ENCODE measurements around the gene YRDC.

YRDC gene

GRCh38 chr1:37807555-37808368 lies at the start of gene YRDC, which contains the start of gene C1orf122:
TSS of gene YRDC (minus strand) at chr1:37808208. CDS start at chr1:37808180, 28 bp downstream.
TSS of gene C1orf122 (plus strand) at chr1:37807790. CDS start at chr1:37808405, 615 bp downstream.
- peak; percentile 55 for DNase-seq

GRCh38 chr1:37854406-37854805 lies 46.4 kb upstream of the YRDC start:
- no peak for DNase-seq

- DNase-seq: no peak
Measured at GRCh38 chr1:37853157-37853556, 45.1 kb upstream of the YRDC start.

DNA sequence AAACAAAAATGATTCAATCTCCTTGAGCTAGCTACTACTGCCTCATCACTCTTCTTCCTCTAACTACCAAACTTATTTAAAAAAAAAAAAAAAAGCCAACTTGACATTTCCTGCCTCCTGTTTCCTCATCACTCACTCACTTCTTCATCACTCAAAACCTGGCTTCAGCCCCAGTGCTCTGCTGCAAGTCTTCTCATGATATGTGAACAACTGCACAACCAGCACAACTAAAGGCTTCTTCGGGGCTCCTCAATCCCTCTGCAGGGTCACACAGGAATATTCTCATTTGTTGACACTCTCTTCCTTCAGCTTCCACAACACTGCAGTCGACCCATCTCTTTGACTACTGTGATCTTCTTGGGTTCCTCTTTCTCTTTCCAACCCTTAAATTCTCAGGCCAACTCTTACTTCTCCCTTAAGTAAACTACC lies 43.8 kb upstream of the YRDC start:
- DNase-seq: no peak

DNA sequence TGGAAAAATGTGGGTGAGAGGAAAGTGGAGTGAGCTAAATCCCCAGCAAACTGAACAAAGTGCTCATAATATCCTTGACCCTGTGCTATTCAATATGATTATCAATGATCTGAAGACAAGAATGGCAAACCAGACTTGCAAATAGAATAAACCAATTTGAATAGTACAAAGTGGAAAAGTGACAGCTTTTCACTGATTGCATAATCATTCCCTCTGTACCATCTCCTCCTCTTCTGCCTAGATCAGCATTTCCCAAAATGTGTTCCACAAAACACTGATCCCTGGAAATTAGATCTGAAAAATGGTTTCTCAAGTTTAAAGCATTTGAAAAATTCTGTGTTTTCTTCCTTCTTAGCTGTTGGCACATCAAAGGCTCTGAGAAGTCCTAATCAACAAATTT lies 43.3 kb upstream of the YRDC start:
- DNase-seq: no peak

DNA sequence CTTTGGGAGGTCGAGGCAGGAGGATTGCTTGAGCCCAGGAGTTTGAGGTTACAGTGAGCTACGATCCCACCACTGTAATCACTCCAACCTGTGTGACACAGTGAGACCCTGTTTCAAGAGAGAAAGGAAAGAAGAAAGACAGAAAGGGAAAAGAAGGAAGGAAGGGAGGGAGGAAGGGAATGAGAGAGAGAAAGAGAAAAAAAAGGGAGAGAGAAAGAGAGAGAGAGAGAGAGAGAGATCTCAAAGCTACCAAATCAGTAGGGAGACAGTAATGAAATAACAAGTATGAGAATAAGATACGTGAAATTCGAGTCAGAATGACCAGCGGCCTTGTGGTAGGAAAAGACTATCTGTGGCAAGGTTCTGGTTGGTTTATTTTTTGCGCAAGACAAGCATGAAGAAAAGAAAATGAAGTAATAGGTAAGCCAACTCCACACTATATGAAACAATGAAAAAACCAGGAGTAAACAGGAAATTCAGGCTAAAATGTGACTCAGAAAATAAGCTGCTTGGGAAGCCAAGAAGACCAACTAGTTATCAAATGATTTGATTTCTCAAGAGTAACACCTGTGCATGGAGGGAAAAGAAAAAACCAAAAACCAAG lies 42.4 kb upstream of the YRDC start:
- DNase-seq: no peak

DNA sequence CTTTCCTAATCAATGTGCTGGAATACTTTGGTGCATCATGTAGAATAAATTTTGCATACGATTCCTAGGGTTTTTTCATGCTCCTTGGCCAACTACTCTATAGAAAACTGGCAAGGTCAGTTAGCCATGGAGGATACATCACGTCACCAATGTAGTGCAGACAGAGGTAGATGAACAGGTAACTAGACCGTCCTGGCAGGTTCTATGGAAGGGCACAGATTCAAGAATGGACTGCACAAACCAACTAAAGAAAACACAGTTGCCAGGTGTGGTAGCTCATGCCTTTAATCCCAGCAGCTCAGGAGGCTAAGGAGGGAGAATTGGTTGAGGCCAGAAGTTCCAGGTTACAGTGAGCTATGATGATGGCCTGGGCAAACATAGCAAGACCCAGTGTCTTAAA lies 41.5 kb upstream of the YRDC start:
- DNase-seq: no peak

DNA sequence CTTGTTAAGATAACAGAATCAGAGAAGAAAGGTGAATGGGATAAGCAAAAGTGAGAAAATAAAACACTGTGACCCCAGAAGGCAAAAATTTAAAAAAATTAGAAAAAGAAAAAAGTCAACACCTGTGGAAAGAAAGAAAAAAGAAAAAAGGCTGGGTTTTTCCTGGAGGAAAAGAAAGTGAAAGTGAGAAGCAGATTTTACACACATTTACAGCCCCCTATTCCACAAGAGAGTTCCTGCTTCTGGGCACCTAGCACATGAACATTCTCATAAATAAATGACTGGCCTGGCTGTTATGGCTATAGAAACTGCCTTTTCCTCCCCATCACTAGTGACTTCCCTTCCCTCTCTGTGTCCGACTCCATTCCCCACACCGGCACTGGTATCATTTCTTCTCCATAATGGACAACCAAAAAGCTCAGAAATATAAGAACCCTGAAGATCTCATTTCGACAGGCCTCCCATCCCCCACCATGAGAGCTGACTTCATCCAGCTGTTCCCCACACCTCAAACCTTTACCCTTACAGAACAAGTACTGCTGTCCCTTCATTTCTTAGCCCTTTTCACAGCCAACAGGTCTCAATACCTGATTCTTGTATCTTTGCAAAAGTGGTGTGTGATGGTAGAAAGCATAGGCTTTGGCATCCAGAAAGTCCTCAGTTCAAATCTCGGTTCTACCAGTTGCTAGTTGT lies 38.8 kb upstream of the YRDC start:
- DNase-seq: no peak

DNA sequence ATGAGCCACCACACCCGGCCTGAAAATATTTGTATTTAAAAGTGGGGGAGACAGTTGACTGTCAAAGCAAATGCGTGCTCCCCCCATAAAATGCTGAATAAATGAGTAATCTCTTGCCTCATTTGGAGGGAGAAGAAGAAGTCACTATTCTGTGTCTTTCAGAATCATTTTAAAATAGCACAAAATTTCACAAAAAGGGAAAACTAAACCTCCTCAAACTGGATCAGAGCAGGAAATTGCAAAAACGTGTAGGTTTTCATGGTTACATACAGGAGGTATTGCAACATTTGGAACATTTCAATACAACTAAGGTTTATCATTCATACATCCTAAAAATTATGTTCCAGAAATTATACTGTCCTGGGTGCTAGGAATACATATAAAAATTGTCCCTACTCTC lies 37.8 kb upstream of the YRDC start:
- no peak for DNase-seq

DNA sequence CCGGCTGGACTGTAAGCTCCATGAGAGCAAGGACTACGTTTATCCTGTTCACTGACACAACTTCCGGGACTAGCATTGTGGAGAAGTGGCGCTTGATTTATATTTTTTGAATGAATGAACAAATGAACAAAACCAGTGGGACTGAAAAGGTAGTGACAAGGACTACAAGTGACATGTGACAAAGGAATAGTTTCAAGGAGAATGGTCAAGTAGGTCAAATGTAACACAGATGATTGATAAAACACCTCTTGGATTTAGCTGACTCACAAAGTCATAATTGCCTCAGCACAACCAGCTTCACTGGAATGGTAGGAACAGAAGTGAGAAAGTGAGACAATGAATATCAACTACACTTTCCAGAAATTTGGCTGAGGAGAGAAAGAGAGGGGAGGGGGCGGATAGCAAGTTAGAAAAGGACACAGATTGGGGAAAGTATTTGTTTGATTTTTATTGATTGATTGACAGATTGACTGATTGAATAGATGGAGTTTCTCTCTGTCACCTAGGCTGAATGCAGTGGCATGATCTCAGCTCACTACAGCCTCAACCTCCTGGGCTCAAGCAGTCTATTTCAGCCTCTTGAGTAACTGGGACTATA lies 37.1 kb upstream of the YRDC start:
- no peak for DNase-seq

DNA sequence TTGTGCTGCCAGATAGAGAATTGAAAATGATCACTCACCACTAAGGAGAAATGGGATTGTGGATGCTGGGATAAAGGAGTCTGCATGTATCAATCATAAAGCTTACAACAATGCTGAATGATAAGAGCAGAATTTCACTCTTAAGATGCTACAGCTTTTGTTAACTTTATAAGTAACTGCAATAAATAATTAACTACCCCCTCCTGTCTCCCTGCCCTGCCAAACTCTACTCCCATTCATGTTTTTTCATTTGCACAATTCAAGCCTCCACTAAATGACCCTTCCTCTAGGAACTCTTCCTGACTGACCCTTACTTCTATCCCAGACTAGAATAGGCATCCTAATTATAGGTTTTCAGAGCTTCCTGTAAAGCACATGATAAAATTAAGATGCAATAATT lies 36.5 kb upstream of the YRDC start:
- DNase-seq: no peak

- DNase-seq: no peak
Measured at GRCh38 chr1:37841652-37842051, 33.6 kb upstream of the YRDC start.

DNA sequence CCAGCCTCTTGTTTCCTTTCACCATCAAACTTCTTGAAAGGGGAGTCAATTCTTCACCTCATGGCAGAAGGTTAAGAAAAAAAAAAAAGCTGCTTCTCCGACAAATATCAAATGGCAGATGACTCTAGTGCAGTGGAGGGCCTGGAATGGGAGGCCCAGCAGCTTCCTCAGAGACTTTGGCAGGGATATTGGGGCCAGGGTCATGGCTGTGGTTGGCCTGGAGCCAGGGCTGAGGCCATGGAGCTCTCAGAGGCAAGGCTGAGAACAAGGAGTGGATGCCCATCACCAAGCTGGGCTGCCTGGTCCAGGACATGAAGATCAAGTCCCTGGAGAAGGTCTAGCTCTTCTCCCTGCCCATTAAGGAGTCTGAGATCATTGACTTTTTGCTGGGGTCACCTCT lies 32.7 kb upstream of the YRDC start:
- DNase-seq: no peak

DNA sequence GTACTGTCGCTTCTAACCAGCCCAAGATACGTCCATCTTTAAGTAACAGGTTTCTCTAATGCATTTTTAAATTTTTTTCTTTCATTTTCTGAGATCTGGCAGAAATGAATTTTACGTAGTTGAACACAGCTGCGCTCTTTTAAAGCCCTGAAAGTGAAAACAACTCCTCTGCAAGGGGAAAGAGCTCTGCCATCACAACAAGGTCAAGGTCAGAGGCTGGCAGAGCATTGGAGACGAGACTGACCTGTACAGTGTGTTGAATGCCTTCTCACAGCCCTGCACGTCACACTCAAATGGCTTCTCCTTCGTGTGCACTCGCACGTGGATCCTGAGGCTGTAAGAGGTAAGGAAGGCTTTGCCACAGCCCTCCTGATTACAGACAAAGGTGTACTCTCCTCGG lies 31.7 kb upstream of the YRDC start:
- DNase-seq: no peak

GRCh38 chr1:37836788-37837187 lies 28.8 kb upstream of the YRDC start:
- DNase-seq: no peak

GRCh38 chr1:37831809-37832208 lies 23.8 kb upstream of the YRDC start:
- no peak for DNase-seq

GRCh38 chr1:37831109-37831508 lies 23.1 kb upstream of the YRDC start:
- no peak for DNase-seq

DNA sequence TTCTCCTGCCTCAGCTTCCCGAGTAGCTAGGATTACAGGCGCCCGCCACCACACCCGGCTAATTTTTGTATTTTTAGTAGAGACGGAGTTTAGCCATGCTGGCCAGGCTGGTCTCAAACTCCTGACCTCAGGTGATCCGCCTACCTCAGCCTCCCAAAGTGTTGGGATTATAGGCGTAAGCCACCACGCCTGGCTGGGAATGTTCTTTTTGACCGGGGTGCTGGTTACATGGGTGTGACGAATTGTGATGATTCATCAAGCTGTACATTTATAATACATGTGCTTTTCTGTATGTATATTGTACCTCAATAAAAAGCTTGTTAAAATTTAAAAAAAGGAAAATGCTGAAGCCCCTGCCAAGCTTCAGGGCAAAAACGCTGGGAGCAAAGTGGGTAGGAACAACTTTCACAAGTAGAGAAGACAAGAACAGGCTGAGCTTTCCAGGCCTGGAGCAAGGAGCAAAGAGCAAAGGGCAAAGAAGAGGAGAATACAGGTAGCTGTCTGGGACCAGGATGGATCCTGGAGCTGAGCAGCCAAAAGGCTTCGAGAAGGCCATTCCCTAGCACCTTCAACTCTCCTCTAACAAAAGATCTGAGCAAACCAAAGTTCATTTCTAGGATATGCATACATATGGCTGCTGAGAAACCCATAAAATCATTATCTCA lies 20.5 kb upstream of the YRDC start:
- DNase-seq: no peak

DNA sequence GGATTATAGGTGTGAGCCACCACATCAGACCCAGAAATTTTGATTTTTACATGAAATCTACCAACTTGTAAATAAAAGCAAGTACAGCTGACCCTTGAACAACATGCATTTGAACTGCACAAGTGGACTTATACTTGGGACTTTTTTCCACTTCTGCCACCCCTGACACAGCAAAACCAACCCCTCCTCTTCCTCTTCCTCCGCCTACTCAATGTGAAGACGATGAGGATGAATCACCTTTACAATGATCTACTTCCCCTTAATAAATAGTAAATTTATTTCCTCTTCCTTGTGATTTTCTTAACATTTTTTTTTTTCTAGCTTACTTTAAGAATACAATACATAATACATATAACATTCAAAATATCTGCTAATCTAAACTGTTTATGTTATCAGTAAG lies 17.5 kb upstream of the YRDC start:
- no peak for DNase-seq

GRCh38 chr1:37824001-37824400 lies 16.0 kb upstream of the YRDC start:
- no peak for DNase-seq

- DNase-seq: no peak
Measured at GRCh38 chr1:37822906-37823815, 15.2 kb upstream of the YRDC start.

DNA sequence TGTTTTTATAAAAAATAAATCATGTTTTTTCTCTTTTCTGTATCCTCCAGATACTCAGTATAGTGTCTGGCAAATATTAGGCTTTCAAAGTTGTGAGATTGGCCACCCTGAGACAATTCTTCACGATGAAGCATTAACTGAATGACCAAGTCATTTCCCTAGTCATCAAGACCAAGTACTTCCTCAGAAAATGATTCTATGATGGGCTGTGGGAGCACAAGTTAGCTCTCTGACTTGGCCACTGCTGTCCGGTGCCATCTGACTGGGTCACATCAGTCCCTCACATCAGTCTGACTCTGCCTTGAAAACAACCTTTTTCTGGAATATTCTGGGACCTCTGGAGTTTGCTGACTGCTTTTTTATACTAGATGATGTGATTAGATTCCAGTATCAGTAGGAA lies 13.5 kb upstream of the YRDC start:
- DNase-seq: no peak

Measured in NCI-H748 treated with DMSO at 0.1 percent for 48 hours (cell line).